SK-N-MC (cell line): Measurements from ENCODE around the gene PSPN.

ENCODE experiments used
- EZH2 ChIP-seq: fragments of 200-600 bp; sonication (generic); IDR thresholded peaks from one replicate; pipeline ENCODE4 v1.6.1; 2017; ENCODE audit warnings: antibody characterized with exemption
- FOXP2 ChIP-seq: optimal IDR thresholded peaks from 2 replicates; pipeline ENCODE3; 2011; ENCODE audit warnings: mild to moderate bottlenecking, moderate library complexity; ENCODE audit not compliant: insufficient read depth; ENCODE audit errors: extremely low read length, control extremely low read depth
- POLR2AphosphoS5 ChIP-seq: IDR thresholded peaks from 2 replicates; pipeline ENCODE4 v1.6.1; 2012; ENCODE audit warnings: mild to moderate bottlenecking, low read depth, low read length, borderline replicate concordance

- TF ChIP-seq EZH2 (no peak), POLR2AphosphoS5 (no peak), FOXP2 (no peak)
These were observed 2.3 kb upstream of the PSPN start for GRCh38 chr19:6378041-6378440.
